H1 (cell line): ENCODE data around the gene HDAC9.
"Not testable (repeated sequence)": the region's sequence is repeated elsewhere in the genome, so short reads cannot be mapped to it uniquely, and the experiment has no call there.

Experiments used
- BRCA1 ChIP-seq: IDR thresholded peaks from 2 replicates; pipeline ENCODE4 v1.6.1; 2012; ENCODE audit warnings: low read depth, low read length, improper control_type of control experiment
- CEBPB ChIP-seq: IDR thresholded peaks from 2 replicates; pipeline ENCODE4 v1.6.1; 2012; ENCODE audit warnings: low read depth, low read length
- CTCF ChIP-seq, 3 experiments: IDR thresholded peaks; 1 replicate in 2 of 3; 2 replicates in 1 of 3; pipeline versions ENCODE4 v1.5.1 to v1.6.1; 2011; ENCODE audit warnings: low read length in 3 of 3, mild to moderate bottlenecking in 3 of 3, inconsistent platforms in 2 of 3, low read depth in 1 of 3, moderate library complexity in 1 of 3; ENCODE audit not compliant: insufficient read depth in 1 of 3; ENCODE audit errors: control extremely low read depth in 1 of 3
- EZH2 ChIP-seq: fragments of 200-600 bp; sonication (generic); IDR thresholded peaks from 2 replicates; pipeline ENCODE4 v1.7.1; 2012; ENCODE audit warnings: low read depth, mild to moderate bottlenecking, moderate library complexity, low read length, inconsistent platforms; ENCODE audit not compliant: severe bottlenecking
- KDM1A ChIP-seq: fragments of 200-600, 300-600 bp; sonication (generic); IDR thresholded peaks from 2 replicates; pipeline ENCODE4 v1.7.1; 2016; ENCODE audit warnings: mild to moderate bottlenecking, low read length, borderline replicate concordance
- KDM4A ChIP-seq: IDR thresholded peaks from one replicate; pipeline ENCODE4 v1.7.1; 2012; ENCODE audit warnings: low read depth, mild to moderate bottlenecking, moderate library complexity, low read length, inconsistent platforms; ENCODE audit not compliant: severe bottlenecking
- POLR2A ChIP-seq, 2 experiments: IDR thresholded peaks; 1 replicate in 1 of 2; 2 replicates in 1 of 2; pipeline ENCODE4 v1.6.1; 2011; ENCODE audit warnings: low read depth in 2 of 2, low read length in 2 of 2, mild to moderate bottlenecking in 2 of 2; ENCODE audit errors: control extremely low read depth in 1 of 2
- POLR2AphosphoS5 ChIP-seq: IDR thresholded peaks from 2 replicates; pipeline ENCODE4 v1.6.1; 2011; ENCODE audit warnings: low read depth, low read length
- RXRA ChIP-seq: IDR thresholded peaks from 2 replicates; pipeline ENCODE4 v1.6.1; 2011; ENCODE audit warnings: low read depth, mild to moderate bottlenecking, low read length, moderate library complexity; ENCODE audit not compliant: insufficient read depth
- SIX5 ChIP-seq: IDR thresholded peaks from 2 replicates; pipeline ENCODE4 v1.6.1; 2011; ENCODE audit warnings: mild to moderate bottlenecking, low read depth, low read length
- SP1 ChIP-seq: IDR thresholded peaks from 2 replicates; pipeline ENCODE4 v1.6.1; 2011; ENCODE audit warnings: low read depth, low read length
- SP2 ChIP-seq: IDR thresholded peaks from 2 replicates; pipeline ENCODE4 v1.6.1; 2012; ENCODE audit warnings: mild to moderate bottlenecking, low read length, inconsistent platforms
- YY1 ChIP-seq: IDR thresholded peaks from 2 replicates; pipeline ENCODE4 v1.6.1; 2011; ENCODE audit warnings: low read depth, mild to moderate bottlenecking, low read length
- TF ChIP-seq, protein P1 (sequence below): IDR thresholded peaks from 2 replicates; pipeline ENCODE4 v1.6.1; 2011; ENCODE audit warnings: low read length, improper control_type of control experiment

DNA sequence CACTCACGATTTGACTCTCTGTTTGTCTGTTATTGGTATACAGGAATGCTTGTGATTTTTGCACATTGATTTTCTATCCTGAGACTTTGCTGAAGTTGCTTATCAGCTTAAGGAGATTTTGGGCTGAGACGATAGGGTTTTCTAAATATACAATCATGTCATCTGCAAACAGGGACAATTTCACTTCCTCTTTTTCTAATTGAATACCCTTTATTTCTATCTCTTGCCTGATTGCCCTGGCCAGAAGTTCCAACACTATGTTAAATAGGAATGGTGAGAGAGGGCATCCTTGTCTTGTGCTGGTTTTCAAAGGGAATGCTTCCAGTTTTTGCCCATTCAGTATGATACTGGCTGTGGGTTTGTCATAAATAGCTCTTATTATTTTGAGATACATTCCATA is 240.5 kb downstream of the HDAC9 start:
- not testable (repeated sequence) for TF ChIP-seq KDM4A; CTCF (IDR thresholded peaks at IDR 0.05; ENCODE audit: control extremely low read depth in 1 of 3, insufficient read depth in 1 of 3, low read depth in 1 of 3, low read length in 3 of 3); POLR2AphosphoS5; SP2; POLR2A (IDR thresholded peaks at IDR 0.05; ENCODE audit: control extremely low read depth in 1 of 2, low read depth in 2 of 2, low read length in 2 of 2); RXRA; SP1; CEBPB; EZH2; YY1; BRCA1; SIX5; KDM1A
- TF ChIP-seq, protein P1, sequence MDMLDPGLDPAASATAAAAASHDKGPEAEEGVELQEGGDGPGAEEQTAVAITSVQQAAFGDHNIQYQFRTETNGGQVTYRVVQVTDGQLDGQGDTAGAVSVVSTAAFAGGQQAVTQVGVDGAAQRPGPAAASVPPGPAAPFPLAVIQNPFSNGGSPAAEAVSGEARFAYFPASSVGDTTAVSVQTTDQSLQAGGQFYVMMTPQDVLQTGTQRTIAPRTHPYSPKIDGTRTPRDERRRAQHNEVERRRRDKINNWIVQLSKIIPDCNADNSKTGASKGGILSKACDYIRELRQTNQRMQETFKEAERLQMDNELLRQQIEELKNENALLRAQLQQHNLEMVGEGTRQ = not testable (repeated sequence)
